Fibroblast of skin of scalp (primary cell): ENCODE measurements around the gene AADAC. TPM values are rescaled to one million over a fixed set of nuclear protein-coding genes. Genes with fewer than 3 reads are reported as not detected.
"Not testable (repeated sequence)": the region's sequence is repeated elsewhere in the genome, so short reads cannot be mapped to it uniquely, and the experiment has no call there.

Experiments
- DNase-seq: peaks from one replicate; pipeline ENCODE4 v3.0.0-alpha.2; 2013
- polyA plus RNA-seq, 2 experiments: library from polyadenylated mRNA; unstranded; fragments of 120-200 nt; gene quantifications; one replicate each; pipeline ENCODE4 v1.2.1, GENCODE V29; 2013; ENCODE audit not compliant: insufficient read length in 2 of 2

Gene AADAC
- not detected for polyA plus RNA-seq (2013, experiment 1 of 2; ENCODE audit: insufficient read length)
- 0.25 TPM for polyA plus RNA-seq (2013, experiment 2 of 2; ENCODE audit: insufficient read length)

- DNase-seq: no peak
Observed at GRCh38 chr3:151813799-151814198, at the start of gene AADAC. Gene AADAC (plus strand): TSS chr3:151814116. CDS start chr3:151814163, 47 bp downstream.

GRCh38 chr3:151764699-151765098 is 49.2 kb upstream of the AADAC start:
- not testable (repeated sequence) for DNase-seq

GRCh38 chr3:151765685-151766084 is 48.2 kb upstream of the AADAC start:
- DNase-seq: no peak

- DNase-seq: peak; percentile 9
Observed at GRCh38 chr3:151766454-151766853, 47.5 kb upstream of the AADAC start.

GRCh38 chr3:151768393-151768930 is 45.5 kb upstream of the AADAC start:
- DNase-seq: no peak

GRCh38 chr3:151769175-151769574 is 44.7 kb upstream of the AADAC start:
- DNase-seq: no peak

GRCh38 chr3:151770956-151771355 is 43.0 kb upstream of the AADAC start:
- peak; percentile 29 for DNase-seq

- no peak for DNase-seq
Observed at GRCh38 chr3:151772825-151773480, 41.0 kb upstream of the AADAC start.

- no peak for DNase-seq
Observed at GRCh38 chr3:151774235-151774634, 39.7 kb upstream of the AADAC start.

GRCh38 chr3:151774910-151775309 is 39.0 kb upstream of the AADAC start:
- no peak for DNase-seq

GRCh38 chr3:151775314-151776258 is 38.3 kb upstream of the AADAC start:
- no peak for DNase-seq

- DNase-seq: no peak
Observed at GRCh38 chr3:151776259-151776740, 37.6 kb upstream of the AADAC start.

GRCh38 chr3:151777880-151778279 is 36.0 kb upstream of the AADAC start:
- no peak for DNase-seq

GRCh38 chr3:151787626-151788025 is 26.3 kb upstream of the AADAC start:
- no peak for DNase-seq

- no peak for DNase-seq
Observed at GRCh38 chr3:151788401-151788800, 25.5 kb upstream of the AADAC start.

GRCh38 chr3:151789853-151790463 is 24.0 kb upstream of the AADAC start:
- peak; percentile 16 for DNase-seq

GRCh38 chr3:151790763-151791162 is 23.2 kb upstream of the AADAC start:
- not testable (repeated sequence) for DNase-seq

- no peak for DNase-seq
Observed at GRCh38 chr3:151792411-151792810, 21.5 kb upstream of the AADAC start.

GRCh38 chr3:151793636-151794035 is 20.3 kb upstream of the AADAC start:
- DNase-seq: no peak

- DNase-seq: no peak
Observed at GRCh38 chr3:151794080-151794479, 19.8 kb upstream of the AADAC start.

- DNase-seq: peak; percentile 82
Observed at GRCh38 chr3:151795276-151795675, 18.6 kb upstream of the AADAC start.

- DNase-seq: no peak
Observed at GRCh38 chr3:151796105-151796680, 17.7 kb upstream of the AADAC start.
